ENCODE measurements around the gene RECQL.
A peak's percentile ranks its signal among the peaks of the same experiment; 100 is the strongest.

RECQL gene

DNA sequence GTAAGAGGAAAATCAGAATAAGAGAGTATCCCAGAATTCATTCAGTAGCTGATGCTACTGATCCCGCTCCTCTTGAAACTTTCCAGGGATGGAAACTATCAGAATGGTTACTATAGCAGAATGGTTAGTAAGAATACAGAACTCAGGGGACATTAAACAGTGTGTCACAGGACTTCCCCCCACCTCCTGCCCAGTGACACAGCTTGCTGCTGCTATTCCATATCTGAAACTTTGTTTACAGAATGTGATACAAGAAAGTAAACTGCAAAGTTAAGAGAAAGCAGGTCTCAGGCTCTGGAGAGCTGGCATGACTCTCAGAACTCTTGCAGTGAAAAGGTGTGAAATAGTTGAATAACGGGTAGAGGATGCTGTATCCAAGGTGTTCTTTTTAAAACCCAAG lies 28.0 kb upstream of the RECQL start:
- no peak for ATAC-seq
- TF ChIP-seq ZFP30 (CRISPR knock-in tag; IDR thresholded peaks at IDR 0.05) (no peak), ISL1 (CRISPR knock-in tag; IDR thresholded peaks at IDR 0.05) (no peak), ZFP3 (CRISPR knock-in tag; IDR thresholded peaks at IDR 0.05) (no peak), ZNF8 (CRISPR knock-in tag; IDR thresholded peaks at IDR 0.05) (no peak), TCF4 (CRISPR knock-in tag; IDR thresholded peaks at IDR 0.05; ENCODE audit: borderline replicate concordance) (no peak), RARB (CRISPR knock-in tag; IDR thresholded peaks at IDR 0.05) (no peak), ESRRG (CRISPR knock-in tag; IDR thresholded peaks at IDR 0.05) (no peak)
- TF ChIP-seq, protein P1, sequence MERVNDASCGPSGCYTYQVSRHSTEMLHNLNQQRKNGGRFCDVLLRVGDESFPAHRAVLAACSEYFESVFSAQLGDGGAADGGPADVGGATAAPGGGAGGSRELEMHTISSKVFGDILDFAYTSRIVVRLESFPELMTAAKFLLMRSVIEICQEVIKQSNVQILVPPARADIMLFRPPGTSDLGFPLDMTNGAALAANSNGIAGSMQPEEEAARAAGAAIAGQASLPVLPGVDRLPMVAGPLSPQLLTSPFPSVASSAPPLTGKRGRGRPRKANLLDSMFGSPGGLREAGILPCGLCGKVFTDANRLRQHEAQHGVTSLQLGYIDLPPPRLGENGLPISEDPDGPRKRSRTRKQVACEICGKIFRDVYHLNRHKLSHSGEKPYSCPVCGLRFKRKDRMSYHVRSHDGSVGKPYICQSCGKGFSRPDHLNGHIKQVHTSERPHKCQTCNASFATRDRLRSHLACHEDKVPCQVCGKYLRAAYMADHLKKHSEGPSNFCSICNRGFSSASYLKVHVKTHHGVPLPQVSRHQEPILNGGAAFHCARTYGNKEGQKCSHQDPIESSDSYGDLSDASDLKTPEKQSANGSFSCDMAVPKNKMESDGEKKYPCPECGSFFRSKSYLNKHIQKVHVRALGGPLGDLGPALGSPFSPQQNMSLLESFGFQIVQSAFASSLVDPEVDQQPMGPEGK (CRISPR knock-in tag; IDR thresholded peaks at IDR 0.05; ENCODE audit: borderline replicate concordance): no peak
- TF ChIP-seq, protein P2, sequence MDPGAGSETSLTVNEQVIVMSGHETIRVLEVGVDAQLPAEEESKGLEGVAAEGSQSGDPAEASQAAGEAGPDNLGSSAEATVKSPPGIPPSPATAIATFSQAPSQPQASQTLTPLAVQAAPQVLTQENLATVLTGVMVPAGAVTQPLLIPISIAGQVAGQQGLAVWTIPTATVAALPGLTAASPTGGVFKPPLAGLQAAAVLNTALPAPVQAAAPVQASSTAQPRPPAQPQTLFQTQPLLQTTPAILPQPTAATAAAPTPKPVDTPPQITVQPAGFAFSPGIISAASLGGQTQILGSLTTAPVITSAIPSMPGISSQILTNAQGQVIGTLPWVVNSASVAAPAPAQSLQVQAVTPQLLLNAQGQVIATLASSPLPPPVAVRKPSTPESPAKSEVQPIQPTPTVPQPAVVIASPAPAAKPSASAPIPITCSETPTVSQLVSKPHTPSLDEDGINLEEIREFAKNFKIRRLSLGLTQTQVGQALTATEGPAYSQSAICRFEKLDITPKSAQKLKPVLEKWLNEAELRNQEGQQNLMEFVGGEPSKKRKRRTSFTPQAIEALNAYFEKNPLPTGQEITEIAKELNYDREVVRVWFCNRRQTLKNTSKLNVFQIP (CRISPR knock-in tag; IDR thresholded peaks at IDR 0.05; ENCODE audit: borderline replicate concordance, low read depth): no peak

DNA sequence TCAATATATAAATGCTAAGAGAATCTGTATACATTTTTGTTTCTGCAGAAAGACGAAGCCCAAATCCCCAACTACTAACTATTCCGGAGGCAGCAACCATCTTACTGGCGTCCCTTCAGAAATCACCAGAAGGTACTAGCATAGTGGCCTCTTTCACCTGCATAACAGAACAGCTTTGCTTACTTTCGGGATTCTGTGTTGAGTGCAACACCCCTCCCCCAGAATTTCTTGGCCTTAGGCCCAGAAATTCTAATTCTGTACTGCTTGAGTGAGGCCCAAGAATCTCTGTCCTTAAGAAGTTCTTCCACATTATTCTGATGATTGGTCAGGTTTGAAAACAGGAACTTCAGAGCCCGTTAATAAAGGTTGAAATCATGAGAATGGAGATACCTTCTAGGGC lies 27.5 kb upstream of the RECQL start:
- ATAC-seq: no peak
- TF ChIP-seq ESRRG (CRISPR knock-in tag; IDR thresholded peaks at IDR 0.05) (no peak), ZNF565 (CRISPR knock-in tag; conservative IDR thresholded peaks at IDR 0.05; ENCODE audit: low read depth) (no peak), PPARA (CRISPR knock-in tag; IDR thresholded peaks at IDR 0.05; ENCODE audit: borderline replicate concordance) (no peak), ZNF70 (CRISPR knock-in tag; IDR thresholded peaks at IDR 0.05) (no peak), SNAI2 (CRISPR knock-in tag; IDR thresholded peaks at IDR 0.05) (no peak), ZC3H10 (CRISPR knock-in tag; IDR thresholded peaks at IDR 0.05) (no peak), BACH2 (CRISPR knock-in tag; IDR thresholded peaks at IDR 0.05; ENCODE audit: borderline replicate concordance) (no peak), ZFP30 (CRISPR knock-in tag; IDR thresholded peaks at IDR 0.05) (no peak), OSR1 (CRISPR knock-in tag; IDR thresholded peaks at IDR 0.05) (no peak), ZNF8 (CRISPR knock-in tag; IDR thresholded peaks at IDR 0.05) (no peak), ISL1 (CRISPR knock-in tag; IDR thresholded peaks at IDR 0.05) (no peak)
- TF ChIP-seq, protein P1 (CRISPR knock-in tag; IDR thresholded peaks at IDR 0.05; ENCODE audit: borderline replicate concordance): no peak
- TF ChIP-seq, protein P2 (CRISPR knock-in tag; IDR thresholded peaks at IDR 0.05; ENCODE audit: borderline replicate concordance, low read depth): no peak
- TF ChIP-seq, protein P3, sequence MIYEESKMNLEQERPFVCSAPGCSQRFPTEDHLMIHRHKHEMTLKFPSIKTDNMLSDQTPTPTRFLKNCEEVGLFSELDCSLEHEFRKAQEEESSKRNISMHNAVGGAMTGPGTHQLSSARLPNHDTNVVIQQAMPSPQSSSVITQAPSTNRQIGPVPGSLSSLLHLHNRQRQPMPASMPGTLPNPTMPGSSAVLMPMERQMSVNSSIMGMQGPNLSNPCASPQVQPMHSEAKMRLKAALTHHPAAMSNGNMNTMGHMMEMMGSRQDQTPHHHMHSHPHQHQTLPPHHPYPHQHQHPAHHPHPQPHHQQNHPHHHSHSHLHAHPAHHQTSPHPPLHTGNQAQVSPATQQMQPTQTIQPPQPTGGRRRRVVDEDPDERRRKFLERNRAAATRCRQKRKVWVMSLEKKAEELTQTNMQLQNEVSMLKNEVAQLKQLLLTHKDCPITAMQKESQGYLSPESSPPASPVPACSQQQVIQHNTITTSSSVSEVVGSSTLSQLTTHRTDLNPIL (CRISPR knock-in tag; IDR thresholded peaks at IDR 0.05; ENCODE audit: low read depth): no peak

DNA sequence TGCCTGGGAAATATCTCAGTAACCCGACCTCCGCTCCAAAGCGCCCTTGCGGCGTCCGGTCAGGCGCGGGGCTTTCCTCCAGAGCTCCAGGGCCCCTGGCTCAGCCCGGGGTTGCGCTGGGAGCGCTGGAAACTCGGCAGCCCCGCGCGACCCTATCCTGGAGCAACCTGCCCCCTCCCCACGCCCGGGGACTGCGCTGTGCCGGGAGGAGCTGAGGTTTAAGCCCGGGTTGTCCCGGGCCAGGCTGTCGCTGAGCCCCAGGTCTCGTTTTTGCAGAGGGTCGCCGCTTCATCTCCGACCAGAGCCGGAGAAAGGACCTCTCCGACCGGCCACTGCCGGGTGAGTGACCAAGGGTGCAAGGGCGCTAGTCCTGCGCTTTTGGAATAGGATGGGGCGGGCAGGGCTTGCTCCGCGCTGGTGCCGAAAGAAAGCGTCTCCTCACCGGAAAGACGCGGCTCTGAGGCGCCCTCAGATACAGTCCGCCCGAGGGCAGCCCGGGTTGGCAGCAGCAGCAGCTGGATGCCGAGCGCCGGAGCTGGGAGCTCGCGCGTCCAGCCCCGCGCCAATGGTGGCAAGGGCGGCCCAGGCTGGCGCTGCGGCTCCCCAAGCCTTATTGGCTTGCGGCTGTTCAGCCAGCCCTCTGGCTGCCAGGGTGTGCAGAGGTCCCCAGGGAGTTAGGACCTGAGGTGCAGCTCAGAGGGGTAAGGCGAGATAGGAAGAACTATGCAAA lies 26.2 kb upstream of the RECQL start:
- ATAC-seq: peak; percentile 93
- TF ChIP-seq, protein P4, sequence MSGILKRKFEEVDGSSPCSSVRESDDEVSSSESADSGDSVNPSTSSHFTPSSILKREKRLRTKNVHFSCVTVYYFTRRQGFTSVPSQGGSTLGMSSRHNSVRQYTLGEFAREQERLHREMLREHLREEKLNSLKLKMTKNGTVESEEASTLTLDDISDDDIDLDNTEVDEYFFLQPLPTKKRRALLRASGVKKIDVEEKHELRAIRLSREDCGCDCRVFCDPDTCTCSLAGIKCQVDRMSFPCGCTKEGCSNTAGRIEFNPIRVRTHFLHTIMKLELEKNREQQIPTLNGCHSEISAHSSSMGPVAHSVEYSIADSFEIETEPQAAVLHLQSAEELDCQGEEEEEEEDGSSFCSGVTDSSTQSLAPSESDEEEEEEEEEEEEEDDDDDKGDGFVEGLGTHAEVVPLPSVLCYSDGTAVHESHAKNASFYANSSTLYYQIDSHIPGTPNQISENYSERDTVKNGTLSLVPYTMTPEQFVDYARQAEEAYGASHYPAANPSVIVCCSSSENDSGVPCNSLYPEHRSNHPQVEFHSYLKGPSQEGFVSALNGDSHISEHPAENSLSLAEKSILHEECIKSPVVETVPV (CRISPR knock-in tag; IDR thresholded peaks at IDR 0.05): no peak
- no peak for TF ChIP-seq ZFP30 (CRISPR knock-in tag; IDR thresholded peaks at IDR 0.05)
- no peak for TF ChIP-seq ZNF8 (CRISPR knock-in tag; IDR thresholded peaks at IDR 0.05)
- TF ChIP-seq, protein P1 (CRISPR knock-in tag; IDR thresholded peaks at IDR 0.05; ENCODE audit: borderline replicate concordance): no peak
- TF ChIP-seq, protein P5, sequence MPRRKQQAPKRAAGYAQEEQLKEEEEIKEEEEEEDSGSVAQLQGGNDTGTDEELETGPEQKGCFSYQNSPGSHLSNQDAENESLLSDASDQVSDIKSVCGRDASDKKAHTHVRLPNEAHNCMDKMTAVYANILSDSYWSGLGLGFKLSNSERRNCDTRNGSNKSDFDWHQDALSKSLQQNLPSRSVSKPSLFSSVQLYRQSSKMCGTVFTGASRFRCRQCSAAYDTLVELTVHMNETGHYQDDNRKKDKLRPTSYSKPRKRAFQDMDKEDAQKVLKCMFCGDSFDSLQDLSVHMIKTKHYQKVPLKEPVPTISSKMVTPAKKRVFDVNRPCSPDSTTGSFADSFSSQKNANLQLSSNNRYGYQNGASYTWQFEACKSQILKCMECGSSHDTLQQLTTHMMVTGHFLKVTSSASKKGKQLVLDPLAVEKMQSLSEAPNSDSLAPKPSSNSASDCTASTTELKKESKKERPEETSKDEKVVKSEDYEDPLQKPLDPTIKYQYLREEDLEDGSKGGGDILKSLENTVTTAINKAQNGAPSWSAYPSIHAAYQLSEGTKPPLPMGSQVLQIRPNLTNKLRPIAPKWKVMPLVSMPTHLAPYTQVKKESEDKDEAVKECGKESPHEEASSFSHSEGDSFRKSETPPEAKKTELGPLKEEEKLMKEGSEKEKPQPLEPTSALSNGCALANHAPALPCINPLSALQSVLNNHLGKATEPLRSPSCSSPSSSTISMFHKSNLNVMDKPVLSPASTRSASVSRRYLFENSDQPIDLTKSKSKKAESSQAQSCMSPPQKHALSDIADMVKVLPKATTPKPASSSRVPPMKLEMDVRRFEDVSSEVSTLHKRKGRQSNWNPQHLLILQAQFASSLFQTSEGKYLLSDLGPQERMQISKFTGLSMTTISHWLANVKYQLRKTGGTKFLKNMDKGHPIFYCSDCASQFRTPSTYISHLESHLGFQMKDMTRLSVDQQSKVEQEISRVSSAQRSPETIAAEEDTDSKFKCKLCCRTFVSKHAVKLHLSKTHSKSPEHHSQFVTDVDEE (CRISPR knock-in tag; IDR thresholded peaks at IDR 0.05): no peak
- no peak for TF ChIP-seq ZC3H10 (CRISPR knock-in tag; IDR thresholded peaks at IDR 0.05)
- no peak for TF ChIP-seq TOX (CRISPR knock-in tag; IDR thresholded peaks at IDR 0.05; ENCODE audit: borderline replicate concordance)
